MCF 10A (cell line): ENCODE results near the gene ICAM2. TPM values are rescaled to one million over a fixed set of nuclear protein-coding genes. Genes with fewer than 3 reads are reported as not detected.

ENCODE experiments used
- BruUV-seq: library from RNA; stranded (reverse); fragments of 400-500 nt; replicated peaks from 2 replicates; lab custom pipeline; 2021; lab: Mats Ljungman, UMichigan
- CTCF ChIA-PET: fragments of 300-600 bp; sonication (Branson Sonifier 250); formaldehyde crosslinking; extraction: SDS; loops from one replicate; lab custom pipeline; 2021; ENCODE audit warnings: antibody characterized with exemption, inconsistent platforms; lab: Yijun Ruan, JAX
- POLR2A ChIA-PET: fragments of 300-600, 350-650 bp; sonication (Branson Sonifier 250); formaldehyde crosslinking; extraction: SDS; loops from one replicate; lab custom pipeline; 2020; ENCODE audit warnings: antibody characterized with exemption, inconsistent platforms; lab: Yijun Ruan, JAX
- DNase-seq: peaks from one replicate; pipeline ENCODE4 v3.0.0-alpha.2; 2018; ENCODE audit not compliant: unreplicated experiment
- H3K27ac Mint-ChIP-seq: one replicate; pipeline ENCODE4 v1.8.0; 2022; ENCODE audit warnings: mild to moderate bottlenecking, low read depth, mixed read lengths; ENCODE audit not compliant: unreplicated experiment
- H3K27me3 Mint-ChIP-seq: one replicate; pipeline ENCODE4 v1.8.0; 2022; ENCODE audit warnings: mixed read lengths; ENCODE audit not compliant: insufficient read depth, unreplicated experiment
- H3K36me3 Mint-ChIP-seq: one replicate; pipeline ENCODE4 v1.8.0; 2022; ENCODE audit warnings: mild to moderate bottlenecking, moderate library complexity, mixed read lengths; ENCODE audit not compliant: insufficient read depth, unreplicated experiment
- H3K4me1 Mint-ChIP-seq: one replicate; pipeline ENCODE4 v1.8.0; 2022; ENCODE audit warnings: mixed read lengths; ENCODE audit not compliant: insufficient read depth, unreplicated experiment
- H3K4me3 Mint-ChIP-seq: one replicate; pipeline ENCODE4 v1.8.0; 2022; ENCODE audit warnings: mild to moderate bottlenecking, moderate library complexity, mixed read lengths; ENCODE audit not compliant: unreplicated experiment
- H3K9me3 Mint-ChIP-seq: one replicate; pipeline ENCODE4 v1.8.0; 2022; ENCODE audit warnings: mixed read lengths; ENCODE audit not compliant: unreplicated experiment
- CTCF ChIP-seq: fragments of 200-600 bp; IDR thresholded peaks from one replicate; pipeline ENCODE4 v1.8.0; 2022; ENCODE audit warnings: antibody characterized with exemption, mild to moderate bottlenecking; ENCODE audit not compliant: unreplicated experiment
- intact Hi-C: fragments of 100-400 bp; cut with micrococcal nuclease; formaldehyde crosslinking; loops from 2 replicates; pipeline ENCODE4 v1.14.1; 2022
- total RNA-seq: library from RNA; stranded (reverse); gene quantifications from 2 replicates; pipeline ENCODE4 v1.2.3, GENCODE V29; 2022

The ICAM2 gene
- total RNA-seq, 1 experiment from 2014 or later = not detected

DNA sequence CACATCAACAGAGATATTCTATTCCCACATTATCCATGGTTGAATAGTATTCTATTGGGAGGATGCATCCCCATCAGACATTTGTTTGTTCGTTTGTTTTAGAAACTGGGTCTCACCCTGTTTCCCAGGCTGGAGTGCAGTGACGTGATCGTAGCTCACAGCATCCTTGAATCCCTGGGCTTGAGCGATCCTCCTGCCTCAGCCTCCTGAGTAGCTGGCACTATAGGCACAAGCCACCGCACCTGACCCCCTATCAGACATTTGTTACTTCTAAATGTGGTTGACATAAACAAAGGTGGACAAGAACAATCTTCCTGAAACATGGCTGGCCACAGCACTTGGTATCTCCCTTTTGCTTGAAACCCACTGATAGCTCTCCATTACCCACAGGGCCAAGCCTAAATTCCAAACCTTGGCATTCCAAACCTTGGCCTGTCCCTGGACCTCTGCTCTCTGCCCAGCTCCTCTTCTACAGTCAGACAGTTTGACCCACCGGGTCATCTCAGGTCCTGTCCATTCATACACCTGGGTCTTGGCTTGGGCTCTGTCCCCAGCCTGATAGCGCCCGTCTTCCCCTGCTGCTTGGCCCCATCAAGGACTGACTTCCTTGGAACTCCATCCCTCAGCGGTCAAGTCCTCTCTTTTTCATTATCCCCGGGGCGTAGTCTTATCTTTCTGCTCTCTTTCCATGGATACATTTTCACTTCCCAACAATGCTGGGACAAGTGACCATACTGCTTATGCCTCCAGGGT is 23.8 kb downstream of the ICAM2 start:
- intact Hi-C loops = no loop called here
- H3K4me3 Mint-ChIP-seq = no peak overlapping the region
- POLR2A ChIA-PET = no interaction called here
- H3K4me1 Mint-ChIP-seq = peaks cover 8% of the 10 kb centered on the region
- peaks cover 7% of the 10 kb centered on the region for H3K9me3 Mint-ChIP-seq
- H3K27me3 Mint-ChIP-seq = peaks cover 80% of the 10 kb centered on the region
- H3K36me3 Mint-ChIP-seq = no peaks in the 10 kb centered on the region
- H3K27ac Mint-ChIP-seq = no peak overlapping the region
- no TSS peak for BruUV-seq
- CTCF ChIA-PET = interaction anchor here (0.7 kb wide), 1 partner anchor 106 kb away, joined by 3 read pairs; no protein-coding TSS in a partner anchor
- TF ChIP-seq CTCF = no peak
- DNase-seq = no peak

- BruUV-seq = no TSS peak
- H3K4me3 Mint-ChIP-seq = no peak overlapping the region
- peaks cover 7% of the 10 kb centered on the region for H3K9me3 Mint-ChIP-seq
- CTCF ChIA-PET = no interaction called here
- POLR2A ChIA-PET = no interaction called here
- peaks cover 90% of the 10 kb centered on the region for H3K27me3 Mint-ChIP-seq
- intact Hi-C loops = no loop called here
- peaks cover 6% of the 10 kb centered on the region for H3K4me1 Mint-ChIP-seq
- no peak for DNase-seq
- no peak for TF ChIP-seq CTCF
- H3K36me3 Mint-ChIP-seq = no peaks in the 10 kb centered on the region
- no peak overlapping the region for H3K27ac Mint-ChIP-seq
Measured at GRCh38 chr17:63995626-63996025, 24.8 kb downstream of the ICAM2 start.

GRCh38 chr17:63993368-63993985 is 27.0 kb downstream of the ICAM2 start:
- POLR2A ChIA-PET = no interaction called here

More at GRCh38 chr17:63993368-63993985, 27.0 kb downstream of the ICAM2 start:
- Mint-ChIP-seq H3K27me3 (peaks cover 89% of the 10 kb centered on the region), H3K4me3 (no peak overlapping the region), H3K9me3 (peaks cover 7% of the 10 kb centered on the region), H3K36me3 (no peaks in the 10 kb centered on the region), H3K4me1 (no peaks in the 10 kb centered on the region), H3K27ac (no peak overlapping the region)
- intact Hi-C loops = no loop called here
- CTCF ChIA-PET = interaction anchor here (0.5 to 1.4 kb wide), 6 partner anchors 19 to 159 kb away, joined by 3 to 4 read pairs (median 3); no protein-coding TSS in a partner anchor
- DNase-seq = no peak
- TF ChIP-seq CTCF = no peak
- no TSS peak for BruUV-seq
